ENCODE data around the gene C1orf115.
"Not testable (repeated sequence)": the region's sequence is repeated elsewhere in the genome, so short reads cannot be mapped to it uniquely, and the experiment has no call there.

C1orf115 gene

GRCh38 chr1:220695426-220695825 lies 5.3 kb downstream of the C1orf115 start:
- DNase-seq = no peak

- no peak for DNase-seq
These were observed 6.2 kb downstream of the C1orf115 start for GRCh38 chr1:220696226-220696862.

GRCh38 chr1:220696863-220697231 lies 6.7 kb downstream of the C1orf115 start:
- no peak for DNase-seq

GRCh38 chr1:220697326-220697725 lies 7.2 kb downstream of the C1orf115 start:
- no peak for DNase-seq

- DNase-seq = no peak
These were observed 8.4 kb downstream of the C1orf115 start for GRCh38 chr1:220698607-220699016.

- no peak for DNase-seq
These were observed 8.9 kb downstream of the C1orf115 start for GRCh38 chr1:220699044-220699443.

- no peak for DNase-seq
These were observed 10.5 kb downstream of the C1orf115 start for GRCh38 chr1:220700556-220701179.

- no peak for DNase-seq
These were observed 11.8 kb downstream of the C1orf115 start for GRCh38 chr1:220701974-220702373.

GRCh38 chr1:220702733-220703270 lies 12.6 kb downstream of the C1orf115 start:
- DNase-seq = no peak

- DNase-seq = no peak
These were observed 13.1 kb downstream of the C1orf115 start for GRCh38 chr1:220703305-220703704.

- no peak for DNase-seq
These were observed 15.6 kb downstream of the C1orf115 start for GRCh38 chr1:220705782-220706181.

GRCh38 chr1:220706480-220706879 lies 16.3 kb downstream of the C1orf115 start:
- DNase-seq = no peak

- DNase-seq = no peak
These were observed 17.0 kb downstream of the C1orf115 start for GRCh38 chr1:220707160-220707559.

GRCh38 chr1:220708244-220708643 lies 18.1 kb downstream of the C1orf115 start:
- no peak for DNase-seq

GRCh38 chr1:220708936-220709801 lies 19.0 kb downstream of the C1orf115 start:
- DNase-seq = no peak

GRCh38 chr1:220710333-220710732 lies 20.2 kb downstream of the C1orf115 start:
- no peak for DNase-seq

- DNase-seq = no peak
These were observed 21.1 kb downstream of the C1orf115 start for GRCh38 chr1:220711056-220711809.

- not testable (repeated sequence) for DNase-seq
These were observed 25.8 kb downstream of the C1orf115 start for GRCh38 chr1:220715986-220716385.

GRCh38 chr1:220717800-220718640 lies 27.9 kb downstream of the C1orf115 start:
- DNase-seq = no peak

- DNase-seq = not testable (repeated sequence)
These were observed 31.1 kb downstream of the C1orf115 start for GRCh38 chr1:220721266-220721665.

- DNase-seq = no peak
These were observed 36.5 kb downstream of the C1orf115 start for GRCh38 chr1:220726634-220727033.

GRCh38 chr1:220727519-220727918 lies 37.4 kb downstream of the C1orf115 start:
- no peak for DNase-seq
